ENCODE data around the gene NDUFS8.

DNA sequence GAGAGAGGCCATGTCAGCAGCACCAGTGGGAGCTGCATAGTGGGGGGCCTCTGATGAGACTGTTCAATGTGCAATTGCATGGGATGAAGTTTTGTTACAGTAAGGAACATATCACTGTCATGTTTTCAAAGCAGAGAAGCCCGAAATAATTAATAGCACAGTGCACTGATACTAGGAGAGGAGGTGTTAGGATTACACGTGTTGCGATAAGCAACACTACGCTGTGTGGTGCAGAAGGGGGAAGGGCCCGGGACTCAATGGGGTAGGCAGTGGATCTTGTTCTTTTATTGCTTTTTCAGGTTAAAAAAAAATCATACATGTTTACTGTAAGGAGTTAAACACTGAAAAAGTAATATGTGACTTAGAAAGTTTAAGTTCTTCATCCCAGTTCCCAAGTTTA, 37.5 kb downstream of the NDUFS8 start:
- TF ChIP-seq, protein P1, sequence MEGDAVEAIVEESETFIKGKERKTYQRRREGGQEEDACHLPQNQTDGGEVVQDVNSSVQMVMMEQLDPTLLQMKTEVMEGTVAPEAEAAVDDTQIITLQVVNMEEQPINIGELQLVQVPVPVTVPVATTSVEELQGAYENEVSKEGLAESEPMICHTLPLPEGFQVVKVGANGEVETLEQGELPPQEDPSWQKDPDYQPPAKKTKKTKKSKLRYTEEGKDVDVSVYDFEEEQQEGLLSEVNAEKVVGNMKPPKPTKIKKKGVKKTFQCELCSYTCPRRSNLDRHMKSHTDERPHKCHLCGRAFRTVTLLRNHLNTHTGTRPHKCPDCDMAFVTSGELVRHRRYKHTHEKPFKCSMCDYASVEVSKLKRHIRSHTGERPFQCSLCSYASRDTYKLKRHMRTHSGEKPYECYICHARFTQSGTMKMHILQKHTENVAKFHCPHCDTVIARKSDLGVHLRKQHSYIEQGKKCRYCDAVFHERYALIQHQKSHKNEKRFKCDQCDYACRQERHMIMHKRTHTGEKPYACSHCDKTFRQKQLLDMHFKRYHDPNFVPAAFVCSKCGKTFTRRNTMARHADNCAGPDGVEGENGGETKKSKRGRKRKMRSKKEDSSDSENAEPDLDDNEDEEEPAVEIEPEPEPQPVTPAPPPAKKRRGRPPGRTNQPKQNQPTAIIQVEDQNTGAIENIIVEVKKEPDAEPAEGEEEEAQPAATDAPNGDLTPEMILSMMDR (conservative IDR thresholded peaks at IDR 0.05; ENCODE audit: low read depth in 2 of 2) = no peak
- TF ChIP-seq EZH2 (IDR thresholded peaks at IDR 0.05; ENCODE audit: low read depth, unreplicated experiment) (no peak), POLR2AphosphoS5 (IDR thresholded peaks at IDR 0.05; ENCODE audit: low read depth) (no peak), EZH2phosphoT487 (IDR thresholded peaks at IDR 0.05; ENCODE audit: unreplicated experiment) (no peak)
- TF ChIP-seq, protein P2, sequence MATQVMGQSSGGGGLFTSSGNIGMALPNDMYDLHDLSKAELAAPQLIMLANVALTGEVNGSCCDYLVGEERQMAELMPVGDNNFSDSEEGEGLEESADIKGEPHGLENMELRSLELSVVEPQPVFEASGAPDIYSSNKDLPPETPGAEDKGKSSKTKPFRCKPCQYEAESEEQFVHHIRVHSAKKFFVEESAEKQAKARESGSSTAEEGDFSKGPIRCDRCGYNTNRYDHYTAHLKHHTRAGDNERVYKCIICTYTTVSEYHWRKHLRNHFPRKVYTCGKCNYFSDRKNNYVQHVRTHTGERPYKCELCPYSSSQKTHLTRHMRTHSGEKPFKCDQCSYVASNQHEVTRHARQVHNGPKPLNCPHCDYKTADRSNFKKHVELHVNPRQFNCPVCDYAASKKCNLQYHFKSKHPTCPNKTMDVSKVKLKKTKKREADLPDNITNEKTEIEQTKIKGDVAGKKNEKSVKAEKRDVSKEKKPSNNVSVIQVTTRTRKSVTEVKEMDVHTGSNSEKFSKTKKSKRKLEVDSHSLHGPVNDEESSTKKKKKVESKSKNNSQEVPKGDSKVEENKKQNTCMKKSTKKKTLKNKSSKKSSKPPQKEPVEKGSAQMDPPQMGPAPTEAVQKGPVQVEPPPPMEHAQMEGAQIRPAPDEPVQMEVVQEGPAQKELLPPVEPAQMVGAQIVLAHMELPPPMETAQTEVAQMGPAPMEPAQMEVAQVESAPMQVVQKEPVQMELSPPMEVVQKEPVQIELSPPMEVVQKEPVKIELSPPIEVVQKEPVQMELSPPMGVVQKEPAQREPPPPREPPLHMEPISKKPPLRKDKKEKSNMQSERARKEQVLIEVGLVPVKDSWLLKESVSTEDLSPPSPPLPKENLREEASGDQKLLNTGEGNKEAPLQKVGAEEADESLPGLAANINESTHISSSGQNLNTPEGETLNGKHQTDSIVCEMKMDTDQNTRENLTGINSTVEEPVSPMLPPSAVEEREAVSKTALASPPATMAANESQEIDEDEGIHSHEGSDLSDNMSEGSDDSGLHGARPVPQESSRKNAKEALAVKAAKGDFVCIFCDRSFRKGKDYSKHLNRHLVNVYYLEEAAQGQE (IDR thresholded peaks at IDR 0.05; ENCODE audit: unreplicated experiment) = no peak

Data from GM23338 (cell line).